Measurements from ENCODE around the gene NUB1.

NUB1 gene

GRCh38 chr7:151389096-151389767 lies 47.6 kb downstream of the NUB1 start:
- no peak for DNase-seq (ENCODE audit: low read depth, low spot score)

DNA sequence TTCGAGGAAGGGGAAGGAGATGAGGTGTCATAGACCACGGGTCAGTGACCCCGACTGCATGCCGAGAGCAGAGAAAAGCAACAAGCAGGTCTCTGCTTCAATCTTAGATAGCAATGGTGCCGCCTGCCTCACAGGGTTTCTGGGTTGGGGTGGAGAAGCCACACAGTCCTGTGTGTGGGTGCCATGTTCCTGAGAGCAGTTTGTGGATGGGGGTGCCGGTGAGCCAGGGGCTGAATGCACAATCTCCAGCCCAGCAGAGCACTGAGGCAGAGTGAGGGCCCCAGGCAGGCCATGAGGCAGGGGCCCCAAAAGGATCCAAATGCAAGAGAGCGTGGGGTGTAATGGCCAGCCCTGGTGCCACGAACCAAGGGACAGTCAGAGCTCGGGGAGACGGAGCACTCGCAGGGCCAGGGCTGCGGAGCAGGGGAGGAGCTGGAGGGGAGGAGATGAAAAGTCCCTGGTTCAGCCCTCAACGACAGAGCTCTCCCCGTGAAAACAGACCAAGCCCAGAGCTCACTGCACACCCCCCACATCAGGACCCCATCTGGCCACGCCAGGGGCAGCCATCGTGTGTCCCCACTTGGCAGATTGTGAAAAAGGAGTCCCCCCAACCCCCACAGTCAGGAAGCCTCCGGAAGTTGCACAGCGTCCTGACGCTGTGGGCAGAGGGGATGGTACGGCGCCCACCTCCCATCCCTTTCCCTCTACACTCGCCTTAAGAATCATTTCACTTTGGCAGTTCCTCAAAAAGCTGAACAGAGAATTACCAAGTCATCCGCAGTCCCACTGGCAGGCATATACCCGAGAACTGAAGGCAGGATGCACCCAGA lies 48.4 kb downstream of the NUB1 start:
- DNase-seq (ENCODE audit: low read depth, low spot score), result no peak

DNA sequence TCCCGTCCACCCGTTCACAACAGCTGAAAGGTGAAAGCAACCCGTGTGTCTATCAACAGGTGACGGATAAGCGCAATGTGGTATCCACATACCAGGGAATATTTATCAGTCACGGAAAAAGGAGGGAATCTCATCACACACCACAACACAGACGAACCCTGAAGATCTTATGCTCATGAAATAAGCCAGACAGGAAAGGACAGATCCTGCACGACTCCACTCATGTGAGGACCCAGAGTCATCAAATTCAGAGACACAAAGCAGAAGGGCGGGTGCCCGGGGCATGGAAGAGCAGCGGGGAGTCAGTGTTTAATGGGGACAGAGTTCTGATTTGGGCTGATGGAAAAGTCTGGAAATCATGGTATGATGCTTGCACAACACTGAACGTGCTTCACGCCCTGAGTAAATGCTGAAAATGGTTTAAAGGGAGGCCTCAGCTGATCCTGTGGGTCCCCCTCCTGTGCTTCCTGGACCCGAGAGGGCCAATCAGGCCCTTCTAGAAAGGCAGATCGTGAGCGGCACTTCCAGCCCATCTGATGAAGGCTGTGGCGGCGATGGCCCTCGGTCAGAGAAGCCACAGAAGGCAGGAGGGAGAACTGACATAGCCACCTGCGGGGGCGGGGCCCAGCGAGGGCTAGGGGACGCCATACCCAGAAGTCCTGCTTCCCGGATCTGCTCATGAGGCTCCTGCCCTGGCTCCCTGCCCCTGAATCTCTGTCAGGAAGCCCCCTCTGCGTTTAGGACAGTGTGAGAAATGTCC lies 49.2 kb downstream of the NUB1 start:
- no peak for DNase-seq (ENCODE audit: low read depth, low spot score)

DNA sequence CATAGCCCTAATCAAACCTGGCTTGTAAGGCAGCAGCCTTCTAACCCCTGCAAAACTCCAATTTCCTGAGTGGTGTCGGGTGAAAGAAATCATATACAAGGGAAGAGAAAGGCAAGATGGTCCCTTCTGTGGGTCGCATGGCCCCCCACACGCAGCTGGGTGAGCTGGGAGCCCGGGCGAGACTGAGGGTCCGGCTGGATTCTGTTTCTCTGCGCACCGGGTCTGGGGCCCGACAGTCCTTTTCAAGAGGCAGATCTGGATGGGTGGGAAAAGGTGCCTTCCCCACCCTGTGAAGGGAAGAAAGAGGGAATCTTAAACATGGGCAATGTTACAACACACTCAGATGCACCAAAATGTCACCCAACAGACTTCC lies 49.7 kb downstream of the NUB1 start:
- no peak for DNase-seq (ENCODE audit: low read depth, low spot score)

DNA sequence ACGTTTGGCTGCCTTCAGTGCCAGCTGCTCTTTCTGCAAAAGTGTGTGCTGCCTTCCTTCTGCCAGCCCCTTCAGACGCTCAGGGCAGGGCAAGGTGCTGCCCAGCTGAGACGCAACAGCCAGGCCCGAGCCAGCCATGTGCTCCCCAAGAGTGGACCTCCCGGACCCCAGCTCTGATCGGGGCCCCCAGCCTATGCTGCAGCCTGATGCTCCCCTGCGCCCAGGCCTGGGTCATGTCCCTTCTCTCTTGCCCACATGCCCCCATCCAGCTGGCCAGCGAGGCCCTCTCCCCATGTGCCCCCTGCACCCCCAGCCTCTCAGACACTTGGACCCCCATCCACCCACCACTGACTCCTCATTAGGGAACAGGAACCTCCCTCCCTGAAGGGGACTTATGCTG lies 50.4 kb downstream of the NUB1 start:
- no peak for DNase-seq (ENCODE audit: low read depth, low spot score)

- no peak for DNase-seq (ENCODE audit: low read depth, low spot score)
Measured at GRCh38 chr7:151392426-151392825, 50.8 kb downstream of the NUB1 start.

- DNase-seq (ENCODE audit: low read depth, low spot score), result no peak
Measured at GRCh38 chr7:151393031-151393977, 51.7 kb downstream of the NUB1 start.

DNA sequence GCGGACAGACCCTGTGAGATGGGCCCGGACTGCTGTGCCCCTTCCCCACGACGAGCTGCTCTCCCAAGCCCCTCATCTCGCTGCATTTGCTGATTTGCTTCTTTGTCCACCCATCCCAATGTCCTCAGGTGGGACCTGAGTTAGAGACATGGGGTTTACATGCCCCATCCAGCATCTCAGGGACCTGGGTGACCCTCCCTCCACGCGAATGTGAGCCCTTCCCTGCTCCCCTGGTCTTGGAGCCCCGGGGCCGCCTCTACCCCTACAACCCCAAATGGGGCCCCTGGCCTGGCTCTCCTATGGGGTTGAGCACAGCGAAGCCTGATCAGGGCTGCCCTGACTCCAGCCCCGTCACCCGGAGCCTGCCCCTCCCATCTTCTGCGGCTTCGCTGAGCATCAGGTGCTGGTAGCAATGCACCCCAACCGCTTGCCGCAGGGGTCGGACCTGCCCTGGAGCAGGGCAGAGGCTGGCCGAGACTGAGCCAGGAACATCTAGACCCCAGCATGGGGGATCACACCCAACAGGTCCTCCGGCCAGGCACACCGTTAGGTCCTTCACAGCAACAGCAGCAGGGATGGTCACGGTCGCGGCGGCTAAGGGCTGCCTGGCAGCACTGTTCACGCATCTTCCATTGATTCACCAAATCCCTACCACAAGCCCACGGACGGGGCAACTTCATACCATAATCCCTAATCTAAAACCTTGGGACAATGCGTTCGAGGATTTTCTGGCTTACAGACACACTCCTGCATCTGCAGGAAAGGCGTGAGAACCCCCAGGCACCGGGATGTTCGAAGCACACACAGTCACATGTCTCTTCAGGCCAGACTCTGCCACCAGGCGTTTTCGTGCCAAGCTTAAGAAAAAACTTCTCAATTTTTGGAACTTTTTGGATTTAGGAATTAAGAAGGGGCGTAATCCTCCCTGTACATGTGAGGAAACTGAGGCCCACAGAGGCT lies 52.7 kb downstream of the NUB1 start:
- no peak for DNase-seq (ENCODE audit: low read depth, low spot score)

GRCh38 chr7:151395036-151395367 lies 53.4 kb downstream of the NUB1 start:
- DNase-seq (ENCODE audit: low read depth, low spot score), result no peak

- no peak for DNase-seq (ENCODE audit: low read depth, low spot score)
Measured at GRCh38 chr7:151396328-151396970, 54.8 kb downstream of the NUB1 start.

DNA sequence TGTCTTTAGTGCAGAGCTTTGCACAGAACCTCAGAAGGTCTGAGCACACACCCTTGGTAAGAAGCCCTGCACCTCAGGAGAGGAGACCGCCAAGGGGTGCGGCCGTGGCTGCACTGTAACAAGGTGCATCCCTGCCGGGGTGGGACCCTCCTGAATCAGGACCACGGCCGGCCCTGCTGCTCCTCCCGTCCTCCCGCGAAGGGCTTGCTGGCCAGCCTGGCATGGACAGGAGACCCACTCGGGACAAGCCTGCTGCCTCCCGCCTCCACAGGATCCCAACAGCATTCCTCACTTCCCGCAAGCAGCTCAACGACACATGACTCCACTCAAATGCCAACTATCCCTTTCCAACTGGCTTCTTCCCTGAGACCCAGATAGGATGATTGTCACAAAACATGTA lies 55.4 kb downstream of the NUB1 start:
- no peak for DNase-seq (ENCODE audit: low read depth, low spot score)

- no peak for DNase-seq (ENCODE audit: low read depth, low spot score)
Measured at GRCh38 chr7:151398446-151399304, 57.1 kb downstream of the NUB1 start.

DNA sequence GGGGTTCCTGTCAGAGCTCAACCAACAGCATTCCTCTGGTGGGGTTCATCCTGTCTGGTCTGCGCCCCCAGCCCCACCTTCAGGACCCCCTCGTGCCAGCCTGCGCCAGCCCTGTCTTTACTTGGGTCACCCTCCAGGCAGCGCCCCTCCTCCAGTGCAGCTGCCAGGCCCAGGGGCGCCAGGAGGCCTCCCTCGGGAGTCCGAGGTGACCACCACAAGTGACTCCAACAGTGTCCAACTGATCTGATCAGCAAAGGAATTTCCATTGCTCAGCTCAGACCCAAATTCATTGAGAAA lies 57.6 kb downstream of the NUB1 start:
- no peak for DNase-seq (ENCODE audit: low read depth, low spot score)

- no peak for DNase-seq (ENCODE audit: low read depth, low spot score)
Measured at GRCh38 chr7:151399906-151400305, 58.3 kb downstream of the NUB1 start.

DNA sequence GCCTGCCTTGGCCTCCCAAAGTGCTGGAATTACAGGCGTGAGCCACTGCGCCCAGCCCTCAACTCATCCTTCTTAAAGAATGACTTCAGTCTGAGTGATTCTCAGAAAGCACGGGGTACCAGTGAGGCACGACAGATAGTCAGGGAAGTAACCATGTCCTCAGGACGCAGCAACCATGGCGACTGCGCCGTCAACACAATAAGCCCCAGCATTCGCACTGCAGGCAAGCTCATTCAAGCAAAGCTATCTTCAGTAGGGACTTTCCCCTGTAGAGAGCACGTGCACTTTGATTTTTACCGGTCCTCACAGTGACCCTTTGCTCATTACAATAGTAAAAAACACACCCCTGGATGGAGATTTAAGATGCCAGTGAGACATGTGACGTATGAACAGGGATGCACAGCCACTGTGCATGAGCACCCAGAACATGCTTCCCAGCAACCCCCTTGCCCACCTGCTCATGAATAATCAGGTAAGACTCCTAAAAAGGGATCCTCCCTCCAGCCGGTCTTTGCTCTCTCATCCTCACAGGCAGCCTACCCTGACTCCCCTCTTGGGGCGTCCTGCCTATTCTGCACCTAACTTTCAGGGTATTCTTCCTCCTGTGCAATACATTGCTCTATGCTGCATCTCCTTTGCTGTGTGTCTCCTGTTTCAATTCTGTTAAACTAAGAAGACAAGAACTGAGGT lies 59.2 kb downstream of the NUB1 start:
- DNase-seq (ENCODE audit: low read depth, low spot score), result no peak

GRCh38 chr7:151402029-151402835 lies 60.6 kb downstream of the NUB1 start:
- DNase-seq (ENCODE audit: low read depth, low spot score), result no peak

- DNase-seq (ENCODE audit: low read depth, low spot score), result no peak
Measured at GRCh38 chr7:151403764-151404163, 62.2 kb downstream of the NUB1 start.

Data from activated naive CD8-positive, alpha-beta T cell treated with anti-CD3 and anti-CD28 coated beads, Interleukin-2, amount 50 U/mL, for 16 hours (primary cell).